GM12878 (cell line): ENCODE measurements around the gene SIGLEC11. TPM values are rescaled to one million over a fixed set of nuclear protein-coding genes. Genes with fewer than 3 reads are reported as not detected.

Experiments
- CBFB ChIP-seq: IDR thresholded peaks from 2 replicates; pipeline ENCODE4 v1.6.1; 2016; ENCODE audit warnings: antibody characterized with exemption, low read depth
- E4F1 ChIP-seq: fragments of 450-650 bp; IDR thresholded peaks from 2 replicates; pipeline ENCODE4 v1.6.1; 2018; ENCODE audit warnings: borderline replicate concordance, mild to moderate bottlenecking; ENCODE audit not compliant: partially characterized antibody
- ETV6 ChIP-seq, 2 experiments: fragments of 450-650 bp in 1 of 2; IDR thresholded peaks in 1 of 2; conservative IDR thresholded peaks in 1 of 2; 2 replicates each; pipeline ENCODE4 v1.6.1; 2014; ENCODE audit warnings: antibody characterized with exemption in 1 of 2, borderline replicate concordance in 1 of 2, low read depth in 1 of 2, mild to moderate bottlenecking in 1 of 2, moderate library complexity in 1 of 2
- EZH2 ChIP-seq: IDR thresholded peaks from 2 replicates; pipeline ENCODE4 v1.6.1; 2012; ENCODE audit warnings: low read depth, mild to moderate bottlenecking, control low read depth, inconsistent platforms, low read length, borderline replicate concordance; ENCODE audit not compliant: control insufficient read depth
- IRF4 ChIP-seq: IDR thresholded peaks from 2 replicates; pipeline ENCODE4 v1.6.1; 2011; ENCODE audit warnings: low read depth, low read length
- IRF5 ChIP-seq: fragments of 450-650 bp; IDR thresholded peaks from 2 replicates; pipeline ENCODE4 v1.6.1; 2017; ENCODE audit warnings: borderline replicate concordance
- MEF2A ChIP-seq: IDR thresholded peaks from 2 replicates; pipeline ENCODE4 v1.6.1; 2011; ENCODE audit warnings: low read depth, mild to moderate bottlenecking, low read length, moderate library complexity; ENCODE audit not compliant: insufficient read depth
- NFXL1 ChIP-seq: fragments of 450-650 bp; IDR thresholded peaks from 2 replicates; pipeline ENCODE4 v1.6.1; 2017; ENCODE audit warnings: antibody characterized with exemption, mild to moderate bottlenecking, borderline replicate concordance
- PAX8 ChIP-seq: fragments of 450-650 bp; IDR thresholded peaks from 2 replicates; pipeline ENCODE4 v1.6.1; 2017; ENCODE audit warnings: mild to moderate bottlenecking, moderate library complexity
- REST ChIP-seq: IDR thresholded peaks from 2 replicates; pipeline ENCODE4 v1.6.1; 2012; ENCODE audit warnings: mild to moderate bottlenecking, low read depth, low read length
- SP1 ChIP-seq: IDR thresholded peaks from one replicate; pipeline ENCODE4 v1.6.1; 2011; ENCODE audit warnings: low read depth, low read length
- STAT1 ChIP-seq: fragments of 450-650 bp; conservative IDR thresholded peaks from 2 replicates; pipeline ENCODE4 v1.6.1; 2014; ENCODE audit warnings: antibody characterized with exemption, mild to moderate bottlenecking
- ZNF687 ChIP-seq: fragments of 450-650 bp; IDR thresholded peaks from 2 replicates; pipeline ENCODE4 v1.6.1; 2017; ENCODE audit warnings: mild to moderate bottlenecking, moderate library complexity
- polyA plus RNA-seq, 11 experiments: library from polyadenylated mRNA; depleted of rRNA in 4 of 11; unstranded in 6 of 11; stranded (reverse) in 5 of 11; fragments of >200 nt; fragmentation: Nextera tagmentation in 4 of 11; fragmentation: Illumina TruSeq in 1 of 11; extraction: Ambion mirVana in 4 of 11; extraction: Trizol in 1 of 11; gene quantifications; 1 replicate in 1 of 11; 2 replicates in 10 of 11; pipeline versions ENCODE4 v1.2.1 to v1.2.3, GENCODE V29; 2011 to 2016; ENCODE audit warnings: inconsistent platforms in 2 of 11, missing spikeins in 2 of 11, low read depth in 1 of 11
- total RNA-seq, 4 experiments: library from RNA; depleted of rRNA in 3 of 4; stranded (reverse); fragments of >200 nt in 3 of 4; fragmentation: Illumina TruSeq in 1 of 4; extraction: Trizol in 1 of 4; gene quantifications; 2 replicates each; pipeline versions ENCODE4 v1.2.1 to v1.2.3, GENCODE V29; 2013 to 2021
- TF ChIP-seq, protein P1 (sequence below): fragments of 450-650 bp; IDR thresholded peaks from 2 replicates; pipeline ENCODE4 v1.6.1; 2017; ENCODE audit warnings: mild to moderate bottlenecking

SIGLEC11 gene
- total and polyA plus RNA-seq, 10 of the 15 experiments (the other 5 are each of a cell fraction or from before 2014, with no cell fraction given): not detected

DNA sequence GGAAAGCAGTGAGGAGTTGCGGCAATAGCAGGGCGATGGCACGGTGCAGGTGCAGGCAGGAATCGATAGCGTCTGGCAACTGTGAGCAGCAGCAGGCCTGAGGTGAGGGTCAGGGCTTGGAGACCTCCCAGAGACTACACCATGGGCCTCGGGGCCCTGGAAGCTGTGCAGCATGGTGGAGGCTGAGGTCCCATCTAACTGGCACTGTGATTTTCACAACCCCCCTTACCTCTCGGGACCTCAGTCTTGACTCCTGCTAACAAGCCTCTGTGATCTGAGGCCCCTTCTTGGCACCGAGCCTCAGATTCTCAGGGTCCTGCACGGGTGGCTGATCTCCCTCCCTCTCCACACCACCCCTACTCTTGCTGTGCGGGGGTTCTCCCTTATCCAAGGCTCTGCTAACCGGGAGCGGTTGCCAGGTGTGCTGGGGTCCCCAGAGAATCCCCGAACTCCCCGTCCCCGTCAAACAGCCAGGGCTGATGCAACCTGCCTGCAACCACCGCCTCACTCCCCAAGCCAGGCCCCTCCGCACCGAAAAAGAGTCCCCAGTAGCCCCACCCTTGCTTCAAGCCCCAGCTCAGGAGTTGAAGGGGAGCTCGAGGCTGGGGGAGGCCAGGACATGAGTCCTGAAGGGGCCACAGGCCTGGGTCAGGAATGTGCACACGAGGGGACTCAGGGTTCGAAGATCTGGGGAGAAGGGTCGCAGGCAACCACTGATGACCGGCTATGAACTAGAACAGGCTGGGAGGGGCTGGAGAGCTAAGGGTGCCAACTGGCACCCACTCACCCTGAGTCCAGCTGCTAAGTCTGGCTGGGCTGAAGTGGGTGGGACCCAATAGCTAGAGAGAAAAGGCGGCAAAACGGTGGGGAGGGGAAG lies 36.7 kb downstream of the SIGLEC11 start (continued):
- TF ChIP-seq ZNF687 (peak; percentile 48; the same call in 1 of the 2 replicates), SP1 (no peak), E4F1 (no peak), CBFB (peak; percentile 37; the same call in 1 of the 2 replicates), IRF5 (no peak), ETV6 (conservative IDR thresholded peaks at IDR 0.05 in 1 of 2, IDR thresholded peaks at IDR 0.05 in 1 of 2; ENCODE audit: borderline replicate concordance in 1 of 2, low read depth in 1 of 2) (no peak), REST (no peak), EZH2 (no peak), MEF2A (no peak), STAT1 (no peak), IRF4 (0 out of 2 replicates have a peak, but pooled peaks have one; percentile 28), PAX8 (no peak), NFXL1 (no peak)
- TF ChIP-seq, protein P1, sequence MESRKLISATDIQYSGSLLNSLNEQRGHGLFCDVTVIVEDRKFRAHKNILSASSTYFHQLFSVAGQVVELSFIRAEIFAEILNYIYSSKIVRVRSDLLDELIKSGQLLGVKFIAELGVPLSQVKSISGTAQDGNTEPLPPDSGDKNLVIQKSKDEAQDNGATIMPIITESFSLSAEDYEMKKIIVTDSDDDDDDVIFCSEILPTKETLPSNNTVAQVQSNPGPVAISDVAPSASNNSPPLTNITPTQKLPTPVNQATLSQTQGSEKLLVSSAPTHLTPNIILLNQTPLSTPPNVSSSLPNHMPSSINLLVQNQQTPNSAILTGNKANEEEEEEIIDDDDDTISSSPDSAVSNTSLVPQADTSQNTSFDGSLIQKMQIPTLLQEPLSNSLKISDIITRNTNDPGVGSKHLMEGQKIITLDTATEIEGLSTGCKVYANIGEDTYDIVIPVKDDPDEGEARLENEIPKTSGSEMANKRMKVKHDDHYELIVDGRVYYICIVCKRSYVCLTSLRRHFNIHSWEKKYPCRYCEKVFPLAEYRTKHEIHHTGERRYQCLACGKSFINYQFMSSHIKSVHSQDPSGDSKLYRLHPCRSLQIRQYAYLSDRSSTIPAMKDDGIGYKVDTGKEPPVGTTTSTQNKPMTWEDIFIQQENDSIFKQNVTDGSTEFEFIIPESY: no peak
